Measurements from ENCODE around the gene IL31RA.

GRCh38 chr5:55841976-55842375 is 9.2 kb upstream of the IL31RA start:
- TF ChIP-seq ESRRA (CRISPR knock-in tag; IDR thresholded peaks at IDR 0.05; ENCODE audit: low read depth) (no peak), HDAC1 (CRISPR knock-in tag; IDR thresholded peaks at IDR 0.05) (no peak)

All from HepG2 (cell line).